ENCODE measurements around the gene TMIE. TPM values are rescaled to one million over a fixed set of nuclear protein-coding genes. Genes with fewer than 3 reads are reported as not detected.
A peak's percentile ranks its signal among the peaks of the same experiment; 100 is the strongest.

The TMIE gene
- total and polyA plus RNA-seq, 2 of the 8 experiments (the other 6 are each of a cell fraction or from before 2014, with no cell fraction given): 0.45 to 0.67 TPM

- Histone ChIP-seq H2AFZ (ENCODE audit: low read length) (peak within 1 kb of the TSS; percentile 52; the same call in 1 of the 2 replicates), H3K4me1 (replicated peaks in 1 of 4; ENCODE audit: control insufficient read depth in 3 of 4, insufficient read depth in 4 of 4, low read length in 3 of 4) (peaks cover 0 to 24% (median 19%) of the 10 kb centered on the region in 4 experiments; a peak in 6 of 7 replicates), H4K91ac (replicated peaks; ENCODE audit: insufficient read length, low read length) (peak within 1 kb of the TSS; percentile 26), H3K14ac (ENCODE audit: insufficient read length) (no peak within 1 kb of the TSS), H3K23ac (ENCODE audit: insufficient read length) (no peak within 1 kb of the TSS), H3K4ac (replicated peaks; ENCODE audit: insufficient read length, low read depth, low read length) (no peak within 1 kb of the TSS), H2BK120ac (replicated peaks; ENCODE audit: low read depth, low read length) (no peak within 1 kb of the TSS), H3K79me1 (ENCODE audit: low read depth, low read length) (no peaks in the 10 kb centered on the region), H3K18ac (ENCODE audit: extremely low read depth, low read length) (peak within 1 kb of the TSS; percentile 87), H3K27ac (ENCODE audit: low read depth, low read length) (no peak within 1 kb of the TSS), H3K23me2 (ENCODE audit: low read depth, low read length) (peaks cover 6% of the 10 kb centered on the region; the same call in 1 of the 2 replicates), H3K4me3 (ENCODE audit: extremely low read depth in 1 of 4, insufficient read depth in 2 of 4, low read depth in 3 of 4, low read length in 4 of 4) (peak within 1 kb of the TSS; percentile 48 to 62 (median 58)), H4K8ac (ENCODE audit: extremely low read depth, insufficient read depth, low read length) (peak within 1 kb of the TSS; percentile 82), H2BK5ac (ENCODE audit: low read depth, low read length) (peak within 1 kb of the TSS; percentile 35; the same call in 1 of the 2 replicates), H4K20me1 (replicated peaks in 1 of 2; ENCODE audit: control insufficient read depth in 1 of 2, insufficient read depth in 2 of 2, low read length in 2 of 2) (peaks cover 0 to 8% of the 10 kb centered on the region in 2 experiments), H2BK15ac (ENCODE audit: low read length) (peak within 1 kb of the TSS; percentile 46; the same call in 1 of the 2 replicates), H4K5ac (ENCODE audit: insufficient read length, low read depth, low read length) (no peak within 1 kb of the TSS), H2AK5ac (ENCODE audit: low read depth, low read length) (no peak within 1 kb of the TSS), H3K4me2 (ENCODE audit: insufficient read depth in 1 of 2, low read depth in 2 of 2, low read length in 2 of 2) (peak within 1 kb of the TSS; percentile 86 to 94), H3K27me3 (replicated peaks in 1 of 4; ENCODE audit: control insufficient read depth in 3 of 4, extremely low read depth in 1 of 4, insufficient read depth in 3 of 4, low read length in 3 of 4) (peaks cover 2 to 31% (median 19%) of the 10 kb centered on the region in 4 experiments), H3K79me2 (ENCODE audit: control insufficient read depth in 1 of 2, insufficient read depth in 2 of 2, low read length in 2 of 2) (no peaks in the 10 kb centered on the region), H2BK20ac (ENCODE audit: low read length) (no peak within 1 kb of the TSS), H2BK12ac (ENCODE audit: low read depth, low read length) (no peak within 1 kb of the TSS; the same call in 1 of the 2 replicates), H3K9me3 (ENCODE audit: insufficient read depth in 2 of 2, low read depth in 1 of 2, low read length in 1 of 2) (no peaks in the 10 kb centered on the region), H3K36me3 (ENCODE audit: control insufficient read depth in 2 of 4, insufficient read depth in 4 of 4, low read length in 3 of 4) (no peaks in the 10 kb centered on the region), H3K56ac (replicated peaks; ENCODE audit: insufficient read length, low read depth, low read length) (peak within 1 kb of the TSS; percentile 17), H3K9ac (replicated peaks in 1 of 4; ENCODE audit: extremely low read depth in 1 of 4, low read depth in 3 of 4, low read length in 3 of 4) (peak within 1 kb of the TSS in 1 of 4 experiments; percentile 29; a peak in 1 of 7 replicates)
- ChIA-PET CTCF (ENCODE audit: partially characterized antibody) (interaction anchor here (0.5 to 7.2 kb wide), 15 partner anchors 9 to 232 kb away, joined by 3 to 64 read pairs (median 4); no protein-coding TSS in a partner anchor), POLR2A (ENCODE audit: partially characterized antibody) (interaction anchor here (0.6 to 1.6 kb wide), 6 partner anchors 9 to 345 kb away, joined by 3 to 6 read pairs (median 4); no protein-coding TSS in a partner anchor)
- WGBS, 2 experiments (ENCODE audit: extremely low coverage in 1 of 2, insufficient coverage in 1 of 2, insufficient read length in 1 of 2, insufficient replicate concordance in 2 of 2, low coverage in 1 of 2, low lambda C conversion rate in 2 of 2, missing lambda C conversion rate in 1 of 2): 6% methylated on average over 35 of the region's 71 CpGs; no CpG with 5 or more reads in 1 of the 2 experiments
- peak in 1 of 2 experiments; percentile 84 for DNase-seq (ENCODE audit: low read depth in 1 of 2, low spot score in 2 of 2)
- FAIRE-seq: no peak
- TF ChIP-seq CBX5 (IDR thresholded peaks at IDR 0.05; ENCODE audit: low read depth, low read length) (no peak), MAX (IDR thresholded peaks at IDR 0.05) (peak; percentile 20; the same call in 1 of the 2 replicates), KDM4A (IDR thresholded peaks at IDR 0.05; ENCODE audit: low read depth, low read length, severe bottlenecking) (peak; percentile 86), CBX8 (IDR thresholded peaks at IDR 0.05; ENCODE audit: borderline replicate concordance, low read depth, low read length) (no peak), PHF8 (conservative IDR thresholded peaks at IDR 0.05; ENCODE audit: low read depth, low read length) (no peak), SUZ12 (IDR thresholded peaks at IDR 0.05; ENCODE audit: low read length) (peak; percentile 51), RAD21 (IDR thresholded peaks at IDR 0.05 in 1 of 2, conservative IDR thresholded peaks at IDR 0.05 in 1 of 2; ENCODE audit: low read depth in 2 of 2, low read length in 2 of 2) (no peak), ATF3 (IDR thresholded peaks at IDR 0.05; ENCODE audit: insufficient read depth, low read depth, low read length) (no peak), RBBP5 (IDR thresholded peaks at IDR 0.05; ENCODE audit: borderline replicate concordance, low read depth, low read length) (0 out of 2 replicates have a peak, but pooled peaks have one; percentile 50)
Observed at GRCh38 chr3:46693038-46693891, 7.9 kb upstream of the TMIE start, which contains the start of gene ALS2CL. Gene ALS2CL, minus strand, starts transcription at chr3:46693679. Its CDS starts 4,239 bp downstream, at chr3:46689440.
